Activated CD4-positive, alpha-beta T cell treated with anti-CD3 and anti-CD28 coated beads for 36 hours (primary cell): ENCODE results near the gene SKIDA1. TPM values are rescaled to one million over a fixed set of nuclear protein-coding genes. Genes with fewer than 3 reads are reported as not detected.
"Not testable (repeated sequence)": the region's sequence is repeated elsewhere in the genome, so short reads cannot be mapped to it uniquely, and the experiment has no call there.

ENCODE experiments used
- ATAC-seq: fragments of 200-7000 bp; cut with Tn5 transposase; one replicate; pipeline ENCODE4 v1.10.0; 2021; ENCODE audit warnings: mild to moderate bottlenecking, moderate library complexity
- CTCF ChIA-PET: fragments of 350-600 bp; sonication (Branson Sonifier 250); formaldehyde crosslinking; loops from one replicate; lab custom pipeline; 2021; ENCODE audit warnings: antibody characterized with exemption; lab: Charles Lee
- POLR2A ChIA-PET: fragments of 350-600 bp; sonication (Branson Sonifier 250); formaldehyde crosslinking; loops from one replicate; lab custom pipeline; 2021; ENCODE audit warnings: antibody characterized with exemption, inconsistent platforms; lab: Charles Lee
- DNase-seq: peaks from one replicate; pipeline ENCODE4 v3.0.0-alpha.2; 2020
- H3K27ac Mint-ChIP-seq: one replicate; pipeline ENCODE4 v1.8.0; 2021; ENCODE audit warnings: mixed read lengths
- H3K27me3 Mint-ChIP-seq: one replicate; pipeline ENCODE4 v1.8.0; 2021; ENCODE audit warnings: mixed read lengths
- H3K36me3 Mint-ChIP-seq: one replicate; pipeline ENCODE4 v1.8.0; 2021; ENCODE audit warnings: low read depth, mixed read lengths
- H3K4me1 Mint-ChIP-seq: one replicate; pipeline ENCODE4 v1.8.0; 2021; ENCODE audit warnings: mixed read lengths
- H3K4me3 Mint-ChIP-seq: one replicate; pipeline ENCODE4 v1.8.0; 2021; ENCODE audit warnings: mild to moderate bottlenecking, moderate library complexity, mixed read lengths
- H3K9me3 Mint-ChIP-seq: one replicate; pipeline ENCODE4 v1.8.0; 2021; ENCODE audit warnings: low read depth, mixed read lengths
- intact Hi-C, 2 experiments: fragments of 100-400 bp; cut with DNase I in 1 of 2; cut with micrococcal nuclease in 1 of 2; formaldehyde crosslinking; loops; one replicate each; pipeline versions ENCODE4 v1.14.2 to v1.15.1; 2022 to 2024; cut with DNase I, micrococcal nuclease
- total RNA-seq, 2 experiments: library from RNA; stranded (reverse); gene quantifications; one replicate each; pipeline ENCODE4 v1.2.3, GENCODE V29; 2021

Gene SKIDA1
- total RNA-seq, result under 1 TPM; 0.32 to 0.54 TPM

DNA sequence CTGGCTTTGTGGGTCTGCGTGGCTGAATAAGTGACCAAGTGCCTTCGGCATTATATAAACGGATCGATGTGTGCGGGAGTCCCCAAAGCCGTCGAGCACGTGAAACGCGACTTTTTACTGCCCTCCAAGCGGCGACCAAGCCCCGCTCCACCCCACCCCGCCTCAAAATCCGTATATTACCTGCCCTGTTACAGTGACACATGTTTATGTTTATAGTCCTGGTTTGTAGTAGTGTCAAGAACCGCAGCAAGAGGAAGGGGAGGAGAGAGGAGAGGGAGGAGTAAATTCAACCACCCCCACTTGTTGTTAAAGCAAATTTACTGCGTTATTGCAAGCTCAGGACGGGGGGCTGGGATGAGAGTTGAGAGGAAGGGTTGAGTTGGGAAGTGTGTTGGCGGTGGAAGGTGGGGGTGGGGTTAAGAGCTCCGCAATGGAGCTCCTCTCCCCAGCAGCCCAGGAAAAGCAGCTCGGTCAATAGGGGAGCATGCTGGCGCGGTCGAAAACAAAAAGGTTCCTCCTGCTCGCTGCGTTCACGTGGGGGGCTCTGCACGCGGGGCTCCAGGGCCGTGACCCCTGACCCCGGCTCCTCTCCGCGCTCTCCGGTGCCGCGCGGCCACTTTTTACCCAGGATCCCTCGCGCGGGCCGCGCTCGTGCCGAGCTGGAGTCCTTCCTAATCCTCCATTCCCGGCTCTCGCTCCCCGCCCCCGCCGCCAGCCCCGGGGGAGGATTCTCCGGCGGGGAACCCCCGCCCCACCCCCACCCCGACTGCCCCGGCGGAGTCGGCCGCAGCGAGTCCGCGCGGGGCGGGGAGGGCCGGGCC, at the start of gene SKIDA1:
Gene SKIDA1 (minus strand): TSS at position 316 of the 821 bp plus-strand sequence. CDS start 7,860 bp downstream, outside the sequence.
- Mint-ChIP-seq H3K9me3 (no peaks in the 10 kb centered on the region), H3K27me3 (peaks cover 17% of the 10 kb centered on the region), H3K4me3 (peak within 1 kb of the TSS; percentile 80), H3K4me1 (peaks cover 24% of the 10 kb centered on the region), H3K27ac (peak within 1 kb of the TSS; percentile 96), H3K36me3 (no peaks in the 10 kb centered on the region)
- intact Hi-C loops, result loop anchor here (1.0 to 10.0 kb wide), 11 partner anchors 7 to 1919 kb away; partner anchors contain the start of genes MLLT10 (in 1 of the 2) and PIP4K2A (in 1 of the 2)
- ChIA-PET POLR2A (interaction anchor here (0.6 to 1.0 kb wide), 4 partner anchors 22 to 704 kb away, joined by 3 to 5 read pairs (median 3); no protein-coding TSS in a partner anchor), CTCF (interaction anchor here (0.9 to 1.2 kb wide), 2 partner anchors 18 to 30 kb away, joined by 3 to 4 read pairs; no protein-coding TSS in a partner anchor)
- ATAC-seq (peak; percentile 71), DNase-seq (peak; percentile 81)

DNA sequence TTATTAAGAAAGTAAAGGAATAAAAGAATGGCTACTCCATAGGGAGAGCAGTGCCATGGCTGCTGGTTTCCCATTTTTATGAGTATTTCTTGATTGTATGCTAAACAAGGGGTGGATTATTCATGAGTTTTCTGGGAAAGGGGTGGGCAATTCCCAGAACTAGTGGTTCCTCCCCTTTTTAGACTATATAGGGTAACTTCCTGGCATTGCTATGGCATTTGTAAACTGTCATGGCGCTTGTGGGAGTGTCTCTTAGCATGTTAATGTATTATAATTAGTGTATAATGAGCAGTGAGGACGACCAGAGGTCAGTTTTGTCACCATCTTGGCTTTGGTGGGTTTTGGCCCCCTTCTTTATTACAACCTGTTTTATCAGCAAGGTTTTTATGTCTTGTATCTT, 49.0 kb upstream of the SKIDA1 start:
- H3K9me3 Mint-ChIP-seq, intact Hi-C loops, CTCF ChIA-PET, H3K4me3 Mint-ChIP-seq, ATAC-seq, DNase-seq, H3K27ac Mint-ChIP-seq, H3K27me3 Mint-ChIP-seq: not testable (repeated sequence)
- peaks cover 50% of the 10 kb centered on the region for H3K4me1 Mint-ChIP-seq
- POLR2A ChIA-PET, result interaction anchor here (0.8 kb wide), 1 partner anchor 1148 kb away, joined by 5 read pairs; no protein-coding TSS in a partner anchor
- H3K36me3 Mint-ChIP-seq, result peaks cover 32% of the 10 kb centered on the region

DNA sequence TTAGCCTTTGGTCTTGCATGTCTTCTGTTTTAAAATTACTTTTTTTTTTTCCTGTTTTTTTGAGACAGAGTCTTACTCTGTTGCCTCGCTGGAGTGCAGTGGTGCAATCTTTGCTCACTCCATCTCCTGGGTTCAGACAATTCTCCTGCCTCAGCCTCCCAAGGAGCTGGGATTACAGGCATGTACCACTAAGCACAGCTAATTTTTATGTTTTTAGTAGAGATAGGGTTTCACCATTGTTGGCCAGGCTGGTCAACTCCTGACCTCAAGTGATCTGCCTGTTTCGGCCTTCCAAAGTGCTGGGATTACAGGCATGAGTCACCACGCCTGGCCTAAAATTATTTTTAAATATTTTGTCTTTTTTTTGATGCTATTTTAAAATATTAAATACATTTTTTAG, 47.1 kb upstream of the SKIDA1 start:
- no peaks in the 10 kb centered on the region for H3K27me3 Mint-ChIP-seq
- intact Hi-C loops, result no loop called here
- CTCF ChIA-PET, result no interaction called here
- DNase-seq, result no peak
- H3K9me3 Mint-ChIP-seq, result no peaks in the 10 kb centered on the region
- H3K36me3 Mint-ChIP-seq, result peaks cover 32% of the 10 kb centered on the region
- POLR2A ChIA-PET, result interaction anchor here (0.7 kb wide), 1 partner anchor 168 kb away, joined by 3 read pairs; no protein-coding TSS in a partner anchor
- H3K4me1 Mint-ChIP-seq, result peaks cover 41% of the 10 kb centered on the region
- ATAC-seq, result no peak
- no peak overlapping the region for H3K4me3 Mint-ChIP-seq
- no peak overlapping the region for H3K27ac Mint-ChIP-seq

DNA sequence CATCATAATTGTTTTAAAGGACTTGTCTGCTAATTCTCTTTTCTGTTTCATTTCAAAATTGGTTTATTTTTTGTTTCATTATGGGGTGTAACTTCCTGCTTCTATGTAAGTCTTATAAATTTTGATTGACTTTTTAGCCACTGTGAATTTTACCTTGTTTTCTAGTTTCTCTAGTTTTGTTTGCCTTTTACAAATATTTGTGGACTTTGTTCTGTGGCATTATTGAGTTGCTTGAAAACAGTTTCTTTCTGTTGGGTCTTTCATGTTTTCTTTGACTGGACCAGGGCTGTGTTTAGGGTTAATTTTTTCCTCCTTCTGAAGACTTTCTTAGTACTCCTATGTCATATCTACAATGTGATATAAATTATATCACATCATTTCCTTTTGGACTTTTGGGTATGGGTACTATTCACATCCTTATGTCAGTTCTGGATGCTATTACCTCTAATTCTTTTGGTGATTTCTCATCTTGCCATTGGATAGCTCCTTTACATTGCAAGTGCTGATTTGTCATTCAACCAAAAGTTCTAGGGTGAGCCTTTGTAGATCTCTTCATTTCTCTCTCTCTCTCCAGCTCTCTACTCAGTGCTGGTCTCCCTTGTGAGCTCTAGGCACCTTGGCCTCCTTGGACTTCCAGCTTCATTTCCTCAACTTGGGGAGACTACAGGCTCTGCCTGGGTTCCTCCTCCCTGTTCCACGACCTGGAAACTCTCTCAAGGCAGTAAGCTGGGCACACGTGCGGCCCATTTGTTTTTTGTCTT, 45.5 kb upstream of the SKIDA1 start:
- Mint-ChIP-seq H3K9me3 (no peaks in the 10 kb centered on the region), H3K36me3 (peaks cover 36% of the 10 kb centered on the region), H3K27me3 (no peaks in the 10 kb centered on the region), H3K4me3 (no peak overlapping the region), H3K27ac (peak overlapping the region; percentile 27), H3K4me1 (peaks cover 44% of the 10 kb centered on the region)
- ATAC-seq, result no peak
- no peak for DNase-seq
- intact Hi-C loops, result no loop called here
- CTCF ChIA-PET, result no interaction called here
- POLR2A ChIA-PET, result interaction anchor here (0.5 kb wide), 1 partner anchor 69 kb away, joined by 5 read pairs; no protein-coding TSS in a partner anchor

DNA sequence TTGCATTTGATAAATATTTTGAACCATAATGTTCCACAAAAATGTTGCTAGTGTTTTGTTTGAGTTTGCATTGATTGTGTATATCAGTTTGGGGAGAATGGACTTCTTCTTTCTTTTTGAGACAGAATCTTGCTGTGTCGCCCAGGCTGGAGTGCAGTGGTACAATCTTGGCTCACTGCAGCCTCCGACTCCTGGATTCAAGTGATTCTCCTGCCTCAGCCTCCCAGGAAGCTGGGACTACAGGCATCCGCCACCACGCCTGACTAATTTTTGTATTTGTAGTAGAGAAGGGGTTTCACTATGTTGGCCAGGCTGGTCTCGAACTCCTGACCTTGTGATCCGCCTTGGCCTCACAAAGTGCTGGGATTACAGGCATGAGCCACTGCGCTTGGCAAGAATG, 33.5 kb upstream of the SKIDA1 start:
- H3K27ac Mint-ChIP-seq, H3K27me3 Mint-ChIP-seq, ATAC-seq, H3K9me3 Mint-ChIP-seq, CTCF ChIA-PET, DNase-seq, intact Hi-C loops, POLR2A ChIA-PET, H3K4me3 Mint-ChIP-seq: not testable (repeated sequence)
- H3K4me1 Mint-ChIP-seq, result peaks cover 21% of the 10 kb centered on the region
- peaks cover 60% of the 10 kb centered on the region for H3K36me3 Mint-ChIP-seq

DNA sequence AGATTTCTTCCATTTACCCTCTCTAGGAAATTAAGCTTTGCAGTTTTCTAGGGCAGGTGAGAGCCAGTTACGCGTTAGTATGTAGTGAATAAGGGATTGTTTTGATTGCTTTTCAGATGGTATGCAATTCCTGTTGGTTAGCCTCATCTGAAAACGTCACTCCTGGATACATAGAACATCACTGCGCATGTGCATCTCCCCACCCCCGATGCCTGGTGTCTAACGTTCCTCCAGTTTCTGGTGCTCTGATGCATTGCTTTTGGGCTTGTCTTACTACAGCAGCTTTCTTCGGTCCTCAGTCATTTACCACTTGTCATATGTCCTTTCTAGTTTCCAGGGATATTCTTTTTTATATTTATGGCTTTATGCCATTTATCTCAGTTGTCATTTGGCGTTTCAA, 31.0 kb upstream of the SKIDA1 start:
- Mint-ChIP-seq H3K36me3 (peaks cover 64% of the 10 kb centered on the region), H3K27ac (no peak overlapping the region), H3K4me1 (peaks cover 24% of the 10 kb centered on the region), H3K4me3 (no peak overlapping the region), H3K9me3 (no peaks in the 10 kb centered on the region), H3K27me3 (no peaks in the 10 kb centered on the region)
- DNase-seq, result no peak
- ChIA-PET POLR2A (interaction anchor here (0.6 kb wide), 1 partner anchor 37 kb away, joined by 3 read pairs; no protein-coding TSS in a partner anchor), CTCF (interaction anchor here (1.7 kb wide), 1 partner anchor 12 kb away, joined by 4 read pairs; no protein-coding TSS in a partner anchor)
- intact Hi-C loops, result no loop called here
- ATAC-seq, result no peak

DNA sequence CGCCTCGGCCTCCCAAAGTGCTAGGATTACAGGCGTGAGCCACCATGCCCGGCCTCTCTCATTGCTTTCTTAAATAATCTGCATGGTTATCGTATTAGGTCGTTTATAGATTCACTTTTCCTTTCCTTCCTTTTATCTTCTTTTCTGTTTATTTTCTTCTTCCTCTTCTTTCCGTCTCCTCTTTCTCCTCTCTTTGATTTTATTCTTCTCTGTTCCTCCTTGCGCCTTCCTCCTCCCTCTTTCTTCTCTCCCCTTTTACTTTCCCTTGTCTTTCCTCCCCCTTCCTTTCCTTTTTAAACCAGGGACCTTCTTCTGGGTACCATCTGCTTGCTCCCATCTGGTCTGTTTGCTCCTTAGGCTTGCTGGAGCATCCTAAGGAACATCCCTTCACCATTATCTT, 27.2 kb upstream of the SKIDA1 start:
- DNase-seq (no peak), ATAC-seq (no peak)
- Mint-ChIP-seq H3K27ac (no peak overlapping the region), H3K4me1 (peaks cover 14% of the 10 kb centered on the region), H3K4me3 (no peak overlapping the region), H3K27me3 (no peaks in the 10 kb centered on the region), H3K9me3 (no peaks in the 10 kb centered on the region), H3K36me3 (peaks cover 60% of the 10 kb centered on the region)
- intact Hi-C loops, result no loop called here
- POLR2A ChIA-PET, result no interaction called here
- CTCF ChIA-PET, result interaction anchor here (0.6 to 1.3 kb wide), 2 partner anchors 36 to 124 kb away, joined by 3 to 5 read pairs; no protein-coding TSS in a partner anchor

DNA sequence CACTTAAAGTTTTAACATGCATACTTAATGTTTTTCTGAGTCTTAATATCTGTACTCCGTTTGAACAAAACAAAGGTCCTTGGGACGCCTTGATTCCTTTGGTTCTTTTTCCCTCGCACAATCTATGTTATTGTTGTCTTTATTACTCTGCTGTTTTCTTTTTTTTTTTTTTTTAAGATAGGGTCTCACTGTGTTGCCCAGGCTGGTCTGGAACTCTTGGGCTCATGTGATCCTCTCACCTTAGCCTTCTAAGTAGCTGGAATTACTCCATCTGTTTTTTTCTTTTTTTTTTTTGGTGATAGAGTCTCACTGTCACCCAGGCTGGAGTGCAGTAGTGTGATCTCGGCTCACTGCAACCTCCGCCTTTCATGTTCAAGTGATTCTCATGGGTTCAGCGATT, 21.8 kb upstream of the SKIDA1 start:
- H3K4me1 Mint-ChIP-seq, result no peaks in the 10 kb centered on the region
- ATAC-seq (no peak), DNase-seq (no peak)
- H3K27ac Mint-ChIP-seq, result no peak overlapping the region
- intact Hi-C loops, result no loop called here
- H3K27me3 Mint-ChIP-seq, result no peaks in the 10 kb centered on the region
- H3K9me3 Mint-ChIP-seq, result no peaks in the 10 kb centered on the region
- CTCF ChIA-PET, result no interaction called here
- peaks cover 63% of the 10 kb centered on the region for H3K36me3 Mint-ChIP-seq
- H3K4me3 Mint-ChIP-seq, result no peak overlapping the region
- POLR2A ChIA-PET, result interaction anchor here (0.6 kb wide), 1 partner anchor 21 kb away, joined by 3 read pairs; no protein-coding TSS in a partner anchor

DNA sequence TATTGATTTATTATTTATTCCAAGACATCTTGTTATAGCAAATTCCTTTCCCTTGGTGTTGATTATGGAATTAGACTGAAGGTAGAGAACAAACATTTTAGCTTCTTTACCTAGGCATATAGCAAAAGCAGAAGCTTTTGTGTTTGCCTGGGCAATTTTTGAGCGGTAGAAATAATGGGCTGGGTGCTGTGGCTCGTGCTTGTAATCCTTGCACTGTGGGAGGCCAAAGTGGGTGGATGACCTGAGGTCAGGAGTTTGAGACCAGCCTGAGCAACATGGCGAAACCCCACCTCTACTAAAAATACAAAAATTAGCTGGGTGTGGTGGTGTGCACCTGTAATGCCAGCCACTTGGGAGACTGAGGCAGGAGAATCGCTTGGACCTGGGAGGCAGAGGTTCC, 15.2 kb upstream of the SKIDA1 start:
- peaks cover 61% of the 10 kb centered on the region for H3K36me3 Mint-ChIP-seq
- H3K9me3 Mint-ChIP-seq, H3K4me1 Mint-ChIP-seq, ATAC-seq, intact Hi-C loops, H3K27ac Mint-ChIP-seq, DNase-seq, H3K4me3 Mint-ChIP-seq, H3K27me3 Mint-ChIP-seq: not testable (repeated sequence)
- POLR2A ChIA-PET, result interaction anchor here (0.6 kb wide), 2 partner anchors 69 to 146 kb away, joined by 3 read pairs; no protein-coding TSS in a partner anchor
- CTCF ChIA-PET, result interaction anchor here (0.7 kb wide), 1 partner anchor 127 kb away, joined by 3 read pairs; no protein-coding TSS in a partner anchor

DNA sequence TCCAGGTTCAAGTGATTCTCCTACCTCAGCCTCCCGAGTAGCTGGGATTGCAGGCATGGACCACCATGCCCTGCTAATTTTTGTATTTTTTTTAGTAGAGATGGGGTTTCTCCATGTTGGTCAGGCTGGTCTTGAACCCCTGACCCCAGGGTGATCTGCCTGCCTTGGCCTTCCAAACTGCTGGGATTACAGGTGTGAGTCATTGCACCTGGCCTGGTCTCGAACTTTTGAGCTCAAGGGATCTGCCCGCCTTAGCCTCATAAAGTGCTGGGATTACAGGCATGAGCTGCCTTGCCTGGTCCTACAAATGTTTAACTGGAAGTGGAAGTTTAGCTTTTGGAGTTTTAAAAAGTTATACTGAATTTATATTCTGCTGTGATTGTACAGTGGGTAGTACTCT, 11.4 kb upstream of the SKIDA1 start:
- no peak for ATAC-seq
- Mint-ChIP-seq H3K27ac (no peak overlapping the region), H3K36me3 (peaks cover 34% of the 10 kb centered on the region), H3K4me3 (no peak overlapping the region), H3K4me1 (peaks cover 16% of the 10 kb centered on the region), H3K9me3 (no peaks in the 10 kb centered on the region), H3K27me3 (no peaks in the 10 kb centered on the region)
- POLR2A ChIA-PET, result no interaction called here
- CTCF ChIA-PET, result interaction anchor here (0.8 to 1.3 kb wide), 5 partner anchors 10 to 1863 kb away, joined by 3 to 4 read pairs (median 3); no protein-coding TSS in a partner anchor
- no peak for DNase-seq
- intact Hi-C loops, result loop anchor here (10.0 kb wide), 2 partner anchors 688 to 1798 kb away; no protein-coding TSS in a partner anchor

DNA sequence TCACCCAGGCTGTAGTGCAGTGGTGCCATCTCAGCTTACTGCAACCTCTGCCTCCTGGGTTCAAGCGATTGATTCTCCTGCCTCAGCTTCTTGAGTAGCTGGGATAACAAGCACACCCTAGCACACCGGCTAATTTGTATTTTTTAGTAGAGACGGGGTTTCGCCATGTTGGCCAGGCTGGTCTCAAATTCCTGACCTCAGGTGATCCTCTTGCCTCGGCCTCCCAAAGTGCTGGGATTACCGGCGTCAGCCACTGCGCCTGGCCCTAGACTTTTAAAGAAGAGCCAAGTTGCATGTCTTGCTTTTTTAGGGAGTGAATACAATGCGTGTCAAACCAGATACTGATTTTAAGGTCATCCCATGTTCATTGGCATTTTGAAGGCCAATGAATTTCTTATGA, 10.5 kb upstream of the SKIDA1 start:
- H3K27me3 Mint-ChIP-seq, H3K9me3 Mint-ChIP-seq, POLR2A ChIA-PET, ATAC-seq, H3K27ac Mint-ChIP-seq, DNase-seq: not testable (repeated sequence)
- CTCF ChIA-PET, result interaction anchor here (1.3 kb wide), 1 partner anchor 196 kb away, joined by 3 read pairs; no protein-coding TSS in a partner anchor
- peaks cover 25% of the 10 kb centered on the region for H3K36me3 Mint-ChIP-seq
- peak overlapping the region; percentile 95 for H3K4me3 Mint-ChIP-seq
- peaks cover 16% of the 10 kb centered on the region for H3K4me1 Mint-ChIP-seq
- intact Hi-C loops, result loop anchor here (2.0 to 10.0 kb wide), 4 partner anchors 45 to 1799 kb away; partner anchors contain the start of gene DNAJC1 (in 1 of the 2)
